T-cell (primary cell): ENCODE measurements around the gene IBSP. TPM values are rescaled to one million over a fixed set of nuclear protein-coding genes. Genes with fewer than 3 reads are reported as not detected.

Experiments used
- ATAC-seq, 4 experiments: fragments of 200-7000 bp in 3 of 4; fragments of 150-1000 bp in 1 of 4; cut with Tn5 transposase; replicated peaks in 1 of 4; 1 replicate in 3 of 4; 2 replicates in 1 of 4; pipeline ENCODE4 v1.10.0; 2021; ENCODE audit warnings: moderate library complexity in 3 of 4, mild to moderate bottlenecking in 2 of 4, moderate number of reproducible peaks in 1 of 4
- CTCF ChIA-PET, 2 donors: fragments of 300-600 bp; sonication (Branson Sonifier 250); formaldehyde crosslinking; loops; one replicate each; lab custom pipeline; 2022; ENCODE audit warnings: antibody characterized with exemption in 2 of 2; lab: Charles Lee
- POLR2A ChIA-PET, 2 donors: fragments of 300-600 bp; sonication (Branson Sonifier 250); formaldehyde crosslinking; loops; one replicate each; lab custom pipeline; 2022; ENCODE audit warnings: antibody characterized with exemption in 2 of 2; lab: Charles Lee
- DNase-seq, 35 experiments: peaks; one replicate each; pipeline versions ENCODE4 v3.0.0 to v3.0.0-alpha.2; 2013 to 2023
- H3K27ac ChIP-seq: one replicate; pipeline ENCODE4 v1.5.1; 2013; ENCODE audit warnings: low read length
- H3K27me3 ChIP-seq, 2 experiments: replicated peaks in 1 of 2; 1 replicate in 1 of 2; 2 replicates in 1 of 2; pipeline versions ENCODE4 v1.6.1 to v1.7.0; 2013; ENCODE audit warnings: low read length in 1 of 2, mixed read lengths in 1 of 2; ENCODE audit not compliant: control insufficient read depth in 2 of 2, insufficient read depth in 2 of 2; ENCODE audit errors: extremely low read depth in 1 of 2
- H3K36me3 ChIP-seq, 2 donors: 1 replicate in 1 of 2; 2 replicates in 1 of 2; pipeline versions ENCODE4 v1.6.1 to v1.7.0; 2013; ENCODE audit warnings: low read length in 1 of 2; ENCODE audit not compliant: control insufficient read depth in 2 of 2, insufficient read depth in 1 of 2; ENCODE audit errors: extremely low read depth in 1 of 2
- H3K4me1 ChIP-seq, 2 experiments: 1 replicate in 1 of 2; 2 replicates in 1 of 2; pipeline versions ENCODE4 v1.6.1 to v1.7.0; 2013; ENCODE audit warnings: low read length in 2 of 2, mixed read lengths in 1 of 2; ENCODE audit not compliant: insufficient read depth in 2 of 2, control insufficient read depth in 1 of 2; ENCODE audit errors: extremely low read depth in 1 of 2
- H3K4me3 ChIP-seq, 2 donors: 1 replicate in 1 of 2; 2 replicates in 1 of 2; pipeline versions ENCODE4 v1.5.1 to v1.7.0; 2013; ENCODE audit warnings: mild to moderate bottlenecking in 2 of 2, low read length in 1 of 2, moderate library complexity in 1 of 2; ENCODE audit not compliant: control insufficient read depth in 1 of 2; ENCODE audit errors: extremely low read depth in 1 of 2
- H3K9me3 ChIP-seq: 2 replicates; pipeline ENCODE4 v1.7.0; 2013
- H3K27ac Mint-ChIP-seq, 2 donors: one replicate each; pipeline ENCODE4 v1.8.0; 2020 to 2021; ENCODE audit warnings: mild to moderate bottlenecking in 2 of 2, mixed read lengths in 2 of 2
- H3K27me3 Mint-ChIP-seq, 2 donors: one replicate each; pipeline ENCODE4 v1.8.0; 2021 to 2022; ENCODE audit warnings: mixed read lengths in 2 of 2
- H3K36me3 Mint-ChIP-seq: one replicate; pipeline ENCODE4 v1.8.0; 2021; ENCODE audit warnings: mixed read lengths
- H3K4me1 Mint-ChIP-seq, 3 donors: one replicate each; pipeline ENCODE4 v1.8.0; 2020 to 2022; ENCODE audit warnings: mixed read lengths in 3 of 3, mild to moderate bottlenecking in 1 of 3
- H3K4me3 Mint-ChIP-seq, 3 donors: one replicate each; pipeline ENCODE4 v1.8.0; 2020 to 2022; ENCODE audit warnings: mild to moderate bottlenecking in 3 of 3, mixed read lengths in 3 of 3, moderate library complexity in 3 of 3
- H3K9me3 Mint-ChIP-seq, 3 donors: one replicate each; pipeline ENCODE4 v1.8.0; 2020 to 2022; ENCODE audit warnings: mixed read lengths in 3 of 3
- WGBS: methylation state at CpG from one replicate; pipeline ENCODE4 v1.1.5; 2013; ENCODE audit warnings: missing lambda C conversion rate; ENCODE audit not compliant: insufficient coverage; 5-methylcytosine and 5-hydroxymethylcytosine counted together
- total RNA-seq, 35 experiments: library from RNA in 6 of 35; stranded (reverse) in 6 of 35; fragments of 120-200 nt in 1 of 35; gene quantifications; one replicate each; pipeline versions ENCODE4 v1.2.1 to v1.2.4 and lab custom pipeline; 2013 to 2026

IBSP gene
- total RNA-seq, 5 donors from 2014 or later (not counting 1 experiment from before 2014, with no cell fraction given), result not detected

GRCh38 chr4:87857789-87858188 is 58.4 kb downstream of the IBSP start:
- H3K9me3 Mint-ChIP-seq, result no peaks in the 10 kb centered on the region
- H3K27ac Mint-ChIP-seq, result no peak overlapping the region
- CTCF ChIA-PET, result interaction anchor here in 1 of 2 donors (1.9 kb wide), 1 partner anchor 8 kb away, joined by 5 read pairs; no protein-coding TSS in a partner anchor
- DNase-seq (no peak), ATAC-seq (no peak)
- WGBS, result 67% methylated on average over 3 of the region's 5 CpGs
- Histone ChIP-seq H3K9me3 (no peaks in the 10 kb centered on the region), H3K4me3 (no peak overlapping the region), H3K36me3 (no peaks in the 10 kb centered on the region), H3K27me3 (no peaks in the 10 kb centered on the region), H3K27ac (no peak overlapping the region), H3K4me1 (no peaks in the 10 kb centered on the region)
- H3K4me3 Mint-ChIP-seq, result no peak overlapping the region
- POLR2A ChIA-PET, result no interaction called here
- H3K27me3 Mint-ChIP-seq, result peaks cover 10 to 18% of the 10 kb centered on the region in 2 donors
- no peaks in the 10 kb centered on the region for H3K4me1 Mint-ChIP-seq
- no peaks in the 10 kb centered on the region for H3K36me3 Mint-ChIP-seq

Other genes with a start within 250 kb of the IBSP start
- not detected for gene DSPP, start 191.0 kb upstream of the IBSP start, total RNA-seq
- gene DMP1, start 149.3 kb upstream of the IBSP start, total RNA-seq, result not detected
- not detected for gene MEPE, start 33.4 kb downstream of the IBSP start, total RNA-seq
- 1 to 10 TPM in 1 of 5 donors, under 1 TPM in 2, not detected in 2; 0.69 to 1.1 (median 0.89) TPM for gene SPP1, start 176.2 kb downstream of the IBSP start, total RNA-seq
- gene PKD2, start 208.1 kb downstream of the IBSP start, total RNA-seq, result 10 to 100 TPM in 1 of 5 donors, 1 to 10 TPM in 4; 6.8 to 17.4 (median 7.5) TPM